ENCODE measurements around the gene SH3RF2.

SH3RF2 gene

DNA sequence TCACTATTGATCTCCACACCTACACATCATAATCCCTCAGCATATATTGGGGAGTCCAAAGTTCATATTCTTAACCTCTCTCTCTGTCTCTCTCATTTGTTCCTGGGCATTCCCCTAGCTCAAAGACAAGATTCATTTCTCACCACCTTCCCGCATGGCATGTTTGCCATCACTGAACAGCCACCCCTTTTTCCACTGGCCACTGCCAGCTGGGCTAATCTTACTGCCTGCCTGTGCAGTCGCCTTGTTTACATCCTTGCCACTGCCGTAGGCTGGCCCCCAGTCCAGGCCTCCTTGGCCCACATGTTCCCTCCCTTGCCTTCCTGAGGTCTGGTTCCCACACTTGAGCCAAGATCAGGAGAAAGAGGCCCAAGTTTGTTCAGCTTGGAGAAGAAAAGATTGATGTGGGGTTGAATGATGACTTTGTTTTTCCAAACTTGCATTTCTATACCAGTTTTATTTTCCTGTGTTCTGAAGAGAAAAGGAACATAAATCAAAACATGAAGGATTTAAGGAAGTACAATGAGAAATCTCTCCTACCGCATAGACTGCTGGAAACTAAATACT lies 88.8 kb downstream of the SH3RF2 start:
- H3K36me3 ChIP-seq (ENCODE audit: control insufficient read depth in 1 of 2, insufficient read depth in 2 of 2, low read length in 2 of 2): no peaks in the 10 kb centered on the region
- H4K12ac ChIP-seq (ENCODE audit: low read depth, low read length): no peak overlapping the region
- no peak overlapping the region for H3K27ac ChIP-seq (ENCODE audit: low read depth, low read length)
- no peak overlapping the region for H3K18ac ChIP-seq (ENCODE audit: low read length)
- H2BK120ac ChIP-seq (ENCODE audit: insufficient read depth, low read length, poor library complexity): no peak overlapping the region
- DNase-seq: no peak
- H3K9ac ChIP-seq (ENCODE audit: low read length): no peak overlapping the region
- H3K4ac ChIP-seq (ENCODE audit: low read depth, low read length): no peak overlapping the region
- no peak overlapping the region for H4K8ac ChIP-seq (ENCODE audit: low read depth, low read length)
- no peak overlapping the region for H3K14ac ChIP-seq (ENCODE audit: low read length)
- H3K4me1 ChIP-seq (ENCODE audit: control insufficient read depth in 1 of 2, insufficient read depth in 2 of 2, low read length in 2 of 2): no peaks in the 10 kb centered on the region
- no CpG with 5 or more reads among the region's 4 CpGs for WGBS (ENCODE audit: extremely low coverage, insufficient coverage, insufficient read length)
- no peak overlapping the region for H3K4me2 ChIP-seq (ENCODE audit: low read length)
- no peaks in the 10 kb centered on the region for H3K9me3 ChIP-seq (ENCODE audit: insufficient read depth, low read depth, low read length)
- no peaks in the 10 kb centered on the region for H3K79me2 ChIP-seq (ENCODE audit: control insufficient read depth, insufficient read depth, low read length, poor library complexity)
- H3K27me3 ChIP-seq (ENCODE audit: insufficient read depth, low read length): no peaks in the 10 kb centered on the region
- H3K79me1 ChIP-seq (ENCODE audit: low read length): no peaks in the 10 kb centered on the region
- H3K4me3 ChIP-seq (ENCODE audit: low read depth, low read length): no peak overlapping the region
- no peak overlapping the region for H3K23ac ChIP-seq (ENCODE audit: low read length)
- no peak overlapping the region for H2AK5ac ChIP-seq (ENCODE audit: low read length)
- H2BK5ac ChIP-seq (ENCODE audit: low read depth, low read length, poor library complexity): no peak overlapping the region
- no peak overlapping the region for H4K91ac ChIP-seq (ENCODE audit: low read depth, low read length)
- no peak overlapping the region for H2BK12ac ChIP-seq (ENCODE audit: low read length)
- no peak overlapping the region for H2AFZ ChIP-seq (ENCODE audit: insufficient read depth, low read length, poor library complexity)

GRCh38 chr5:146025681-146026080 lies 89.3 kb downstream of the SH3RF2 start:
- H3K4me3 ChIP-seq (ENCODE audit: low read depth, low read length): no peak overlapping the region
- H4K12ac ChIP-seq (ENCODE audit: low read depth, low read length): no peak overlapping the region
- no peaks in the 10 kb centered on the region for H3K9me3 ChIP-seq (ENCODE audit: insufficient read depth, low read depth, low read length)
- H3K4me2 ChIP-seq (ENCODE audit: low read length): no peak overlapping the region
- no peak overlapping the region for H2AFZ ChIP-seq (ENCODE audit: insufficient read depth, low read length, poor library complexity)
- H3K36me3 ChIP-seq (ENCODE audit: control insufficient read depth in 1 of 2, insufficient read depth in 2 of 2, low read length in 2 of 2): no peaks in the 10 kb centered on the region
- no peak overlapping the region for H2BK5ac ChIP-seq (ENCODE audit: low read depth, low read length, poor library complexity)
- no peaks in the 10 kb centered on the region for H3K27me3 ChIP-seq (ENCODE audit: insufficient read depth, low read length)
- no peak overlapping the region for H3K18ac ChIP-seq (ENCODE audit: low read length)
- DNase-seq: no peak
- no peaks in the 10 kb centered on the region for H3K4me1 ChIP-seq (ENCODE audit: control insufficient read depth in 1 of 2, insufficient read depth in 2 of 2, low read length in 2 of 2)
- H4K91ac ChIP-seq (ENCODE audit: low read depth, low read length): no peak overlapping the region
- H3K79me2 ChIP-seq (ENCODE audit: control insufficient read depth, insufficient read depth, low read length, poor library complexity): no peaks in the 10 kb centered on the region
- no peak overlapping the region for H2AK5ac ChIP-seq (ENCODE audit: low read length)
- WGBS (ENCODE audit: extremely low coverage, insufficient coverage, insufficient read length): no CpG with 5 or more reads among the region's 1 CpG
- no peak overlapping the region for H3K9ac ChIP-seq (ENCODE audit: low read length)
- H3K27ac ChIP-seq (ENCODE audit: low read depth, low read length): no peak overlapping the region
- no peak overlapping the region for H3K23ac ChIP-seq (ENCODE audit: low read length)
- H4K8ac ChIP-seq (ENCODE audit: low read depth, low read length): no peak overlapping the region
- H3K14ac ChIP-seq (ENCODE audit: low read length): no peak overlapping the region
- H3K79me1 ChIP-seq (ENCODE audit: low read length): no peaks in the 10 kb centered on the region
- H2BK120ac ChIP-seq (ENCODE audit: insufficient read depth, low read length, poor library complexity): no peak overlapping the region
- H2BK12ac ChIP-seq (ENCODE audit: low read length): no peak overlapping the region
- H3K4ac ChIP-seq (ENCODE audit: low read depth, low read length): no peak overlapping the region

GRCh38 chr5:146026307-146027010 lies 90.1 kb downstream of the SH3RF2 start:
- Histone ChIP-seq H3K9ac (ENCODE audit: low read length) (no peak overlapping the region), H3K79me1 (ENCODE audit: low read length) (no peaks in the 10 kb centered on the region), H3K4me1 (ENCODE audit: control insufficient read depth in 1 of 2, insufficient read depth in 2 of 2, low read length in 2 of 2) (no peaks in the 10 kb centered on the region), H4K8ac (ENCODE audit: low read depth, low read length) (no peak overlapping the region), H2AK5ac (ENCODE audit: low read length) (no peak overlapping the region), H2BK12ac (ENCODE audit: low read length) (no peak overlapping the region), H4K12ac (ENCODE audit: low read depth, low read length) (no peak overlapping the region), H3K18ac (ENCODE audit: low read length) (no peak overlapping the region), H3K4me3 (ENCODE audit: low read depth, low read length) (no peak overlapping the region), H3K23ac (ENCODE audit: low read length) (no peak overlapping the region), H4K91ac (ENCODE audit: low read depth, low read length) (no peak overlapping the region), H3K27ac (ENCODE audit: low read depth, low read length) (no peak overlapping the region), H3K36me3 (ENCODE audit: control insufficient read depth in 1 of 2, insufficient read depth in 2 of 2, low read length in 2 of 2) (no peaks in the 10 kb centered on the region), H2BK5ac (ENCODE audit: low read depth, low read length, poor library complexity) (no peak overlapping the region), H3K4me2 (ENCODE audit: low read length) (no peak overlapping the region), H3K4ac (ENCODE audit: low read depth, low read length) (no peak overlapping the region), H2AFZ (ENCODE audit: insufficient read depth, low read length, poor library complexity) (no peak overlapping the region), H3K9me3 (ENCODE audit: insufficient read depth, low read depth, low read length) (no peaks in the 10 kb centered on the region), H3K27me3 (ENCODE audit: insufficient read depth, low read length) (no peaks in the 10 kb centered on the region), H3K79me2 (ENCODE audit: control insufficient read depth, insufficient read depth, low read length, poor library complexity) (no peaks in the 10 kb centered on the region), H3K14ac (ENCODE audit: low read length) (no peak overlapping the region), H2BK120ac (ENCODE audit: insufficient read depth, low read length, poor library complexity) (no peak overlapping the region)
- no CpG with 5 or more reads among the region's 8 CpGs for WGBS (ENCODE audit: extremely low coverage, insufficient coverage, insufficient read length)
- no peak for DNase-seq

GRCh38 chr5:146027751-146028150 lies 91.4 kb downstream of the SH3RF2 start:
- no peak overlapping the region for H3K18ac ChIP-seq (ENCODE audit: low read length)
- H2BK12ac ChIP-seq (ENCODE audit: low read length): no peak overlapping the region
- no peak for DNase-seq
- no peaks in the 10 kb centered on the region for H3K27me3 ChIP-seq (ENCODE audit: insufficient read depth, low read length)
- no peak overlapping the region for H3K23ac ChIP-seq (ENCODE audit: low read length)
- H4K91ac ChIP-seq (ENCODE audit: low read depth, low read length): no peak overlapping the region
- H3K4ac ChIP-seq (ENCODE audit: low read depth, low read length): no peak overlapping the region
- no peak overlapping the region for H3K4me2 ChIP-seq (ENCODE audit: low read length)
- no peak overlapping the region for H2BK120ac ChIP-seq (ENCODE audit: insufficient read depth, low read length, poor library complexity)
- no peaks in the 10 kb centered on the region for H3K36me3 ChIP-seq (ENCODE audit: control insufficient read depth in 1 of 2, insufficient read depth in 2 of 2, low read length in 2 of 2)
- no peaks in the 10 kb centered on the region for H3K9me3 ChIP-seq (ENCODE audit: insufficient read depth, low read depth, low read length)
- H3K9ac ChIP-seq (ENCODE audit: low read length): no peak overlapping the region
- H3K79me2 ChIP-seq (ENCODE audit: control insufficient read depth, insufficient read depth, low read length, poor library complexity): no peaks in the 10 kb centered on the region
- H3K4me3 ChIP-seq (ENCODE audit: low read depth, low read length): no peak overlapping the region
- no peak overlapping the region for H3K27ac ChIP-seq (ENCODE audit: low read depth, low read length)
- no CpG with 5 or more reads among the region's 10 CpGs for WGBS (ENCODE audit: extremely low coverage, insufficient coverage, insufficient read length)
- H2AK5ac ChIP-seq (ENCODE audit: low read length): no peak overlapping the region
- no peak overlapping the region for H2AFZ ChIP-seq (ENCODE audit: insufficient read depth, low read length, poor library complexity)
- H4K12ac ChIP-seq (ENCODE audit: low read depth, low read length): no peak overlapping the region
- no peak overlapping the region for H4K8ac ChIP-seq (ENCODE audit: low read depth, low read length)
- H2BK5ac ChIP-seq (ENCODE audit: low read depth, low read length, poor library complexity): no peak overlapping the region
- H3K4me1 ChIP-seq (ENCODE audit: control insufficient read depth in 1 of 2, insufficient read depth in 2 of 2, low read length in 2 of 2): no peaks in the 10 kb centered on the region
- no peak overlapping the region for H3K14ac ChIP-seq (ENCODE audit: low read length)
- no peaks in the 10 kb centered on the region for H3K79me1 ChIP-seq (ENCODE audit: low read length)
